Astrocyte (in vitro differentiated cells and primary cell): ENCODE measurements around the gene FBLN2. TPM values are rescaled to one million over a fixed set of nuclear protein-coding genes. Genes with fewer than 3 reads are reported as not detected.

Source experiments
- DNase-seq: peaks from one replicate; pipeline ENCODE4 v3.0.0-alpha.2; 2010; ENCODE audit warnings: low read depth
- FAIRE-seq: peaks from 2 replicates; lab custom pipeline; 2011; peaks lifted over from hg19 to GRCh38; lab: Jason Lieb, UNC
- H2AFZ ChIP-seq: 2 replicates; pipeline ENCODE4 v1.6.0; 2012; ENCODE audit warnings: low read depth, low read length, inconsistent platforms
- H3K27ac ChIP-seq: 2 replicates; pipeline ENCODE4 v1.5.1; 2011; ENCODE audit warnings: low read depth, low read length, inconsistent platforms
- H3K27me3 ChIP-seq: 2 replicates; pipeline ENCODE4 v1.6.0; 2011; ENCODE audit warnings: low read length, inconsistent platforms; ENCODE audit not compliant: insufficient read depth
- H3K36me3 ChIP-seq: 2 replicates; pipeline ENCODE4 v1.5.1; 2011; ENCODE audit warnings: low read length, inconsistent platforms; ENCODE audit not compliant: insufficient read depth
- H3K4me1 ChIP-seq: 2 replicates; pipeline ENCODE4 v1.5.1; 2011; ENCODE audit warnings: low read length, inconsistent platforms; ENCODE audit not compliant: insufficient read depth
- H3K4me2 ChIP-seq: 2 replicates; pipeline ENCODE4 v1.6.0; 2012; ENCODE audit warnings: low read length, inconsistent platforms
- H3K4me3 ChIP-seq: 2 replicates; pipeline ENCODE4 v1.5.1; 2011; ENCODE audit warnings: low read depth, mild to moderate bottlenecking, low read length, inconsistent platforms; ENCODE audit not compliant: insufficient read depth
- H3K79me2 ChIP-seq: 2 replicates; pipeline ENCODE4 v1.6.0; 2012; ENCODE audit warnings: mild to moderate bottlenecking, low read length, inconsistent platforms; ENCODE audit not compliant: insufficient read depth
- H3K9ac ChIP-seq: 2 replicates; pipeline ENCODE4 v1.6.0; 2012; ENCODE audit warnings: mild to moderate bottlenecking, low read length, inconsistent platforms
- H3K9me3 ChIP-seq: 2 replicates; pipeline ENCODE4 v1.5.1; 2012; ENCODE audit warnings: low read depth, mild to moderate bottlenecking, low read length, inconsistent platforms; ENCODE audit not compliant: insufficient read depth
- H4K20me1 ChIP-seq: 2 replicates; pipeline ENCODE4 v1.6.0; 2012; ENCODE audit warnings: low read length, inconsistent platforms; ENCODE audit not compliant: insufficient read depth
- H3K27ac Mint-ChIP-seq: one replicate; pipeline ENCODE4 v1.8.0; 2021; ENCODE audit warnings: mild to moderate bottlenecking, mixed read lengths; ENCODE audit not compliant: unreplicated experiment
- H3K27me3 Mint-ChIP-seq: one replicate; pipeline ENCODE4 v1.8.0; 2021; ENCODE audit warnings: low read depth, mixed read lengths; ENCODE audit not compliant: unreplicated experiment
- H3K36me3 Mint-ChIP-seq: one replicate; pipeline ENCODE4 v1.8.0; 2021; ENCODE audit warnings: low read depth, mixed read lengths; ENCODE audit not compliant: unreplicated experiment
- H3K4me1 Mint-ChIP-seq: one replicate; pipeline ENCODE4 v1.8.0; 2021; ENCODE audit warnings: low read depth, mixed read lengths; ENCODE audit not compliant: unreplicated experiment
- H3K4me3 Mint-ChIP-seq: one replicate; pipeline ENCODE4 v1.8.0; 2021; ENCODE audit warnings: mild to moderate bottlenecking, moderate library complexity, mixed read lengths; ENCODE audit not compliant: unreplicated experiment
- H3K9me3 Mint-ChIP-seq: one replicate; pipeline ENCODE4 v1.8.0; 2021; ENCODE audit warnings: mild to moderate bottlenecking, mixed read lengths; ENCODE audit not compliant: unreplicated experiment
- EZH2 ChIP-seq: IDR thresholded peaks from 2 replicates; pipeline ENCODE4 v1.6.1; 2012; ENCODE audit warnings: mild to moderate bottlenecking, low read length, inconsistent platforms; ENCODE audit not compliant: insufficient read depth
- total RNA-seq: library from RNA; stranded (reverse); gene quantifications from 2 replicates; pipeline ENCODE4 v1.2.1, GENCODE V29; 2021
- TF ChIP-seq, protein P1 (sequence below): IDR thresholded peaks from 2 replicates; pipeline ENCODE4 v1.5.1; 2011; ENCODE audit warnings: low read depth, mild to moderate bottlenecking, inconsistent platforms, low read length, moderate library complexity; ENCODE audit not compliant: insufficient read depth

Gene FBLN2
- total RNA-seq, 1 donor from 2014 or later, result 36.6 TPM

DNA sequence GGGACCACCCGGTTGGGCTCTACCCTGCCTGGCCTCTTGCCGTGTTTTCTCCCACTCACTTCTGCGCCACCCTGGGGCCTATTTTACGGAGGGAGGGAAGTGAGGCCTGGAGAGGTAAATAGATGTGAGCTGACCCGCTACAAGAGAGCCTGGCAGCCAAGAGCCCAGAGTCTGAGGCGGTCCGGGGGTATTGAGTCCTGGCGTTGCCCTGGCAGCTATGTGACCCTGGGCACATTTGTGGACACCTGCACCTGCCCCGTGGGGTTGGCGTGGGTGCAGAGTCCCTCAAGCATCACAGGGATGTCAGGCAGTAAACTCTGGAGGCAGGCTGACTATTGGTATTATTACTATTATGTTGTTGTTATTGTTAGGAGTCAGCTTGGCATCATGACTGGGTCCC, 85.7 kb downstream of the FBLN2 start:
- H3K79me2 ChIP-seq, result no peaks in the 10 kb centered on the region
- no peaks in the 10 kb centered on the region for H3K9me3 ChIP-seq
- no peak overlapping the region for H3K9ac ChIP-seq
- H3K9me3 Mint-ChIP-seq, result no peaks in the 10 kb centered on the region
- DNase-seq, result no peak
- peaks cover 3% of the 10 kb centered on the region for H3K27me3 ChIP-seq
- H3K36me3 Mint-ChIP-seq, result peaks cover 12% of the 10 kb centered on the region
- H3K4me3 ChIP-seq, result no peak overlapping the region
- H3K4me1 ChIP-seq, result no peaks in the 10 kb centered on the region
- no peak overlapping the region for H3K4me3 Mint-ChIP-seq
- H3K27me3 Mint-ChIP-seq, result peaks cover 49% of the 10 kb centered on the region
- FAIRE-seq, result no peak
- no peaks in the 10 kb centered on the region for H3K36me3 ChIP-seq
- H3K4me2 ChIP-seq, result no peak overlapping the region
- no peak overlapping the region for H2AFZ ChIP-seq
- H3K4me1 Mint-ChIP-seq, result no peaks in the 10 kb centered on the region
- TF ChIP-seq, protein P1, sequence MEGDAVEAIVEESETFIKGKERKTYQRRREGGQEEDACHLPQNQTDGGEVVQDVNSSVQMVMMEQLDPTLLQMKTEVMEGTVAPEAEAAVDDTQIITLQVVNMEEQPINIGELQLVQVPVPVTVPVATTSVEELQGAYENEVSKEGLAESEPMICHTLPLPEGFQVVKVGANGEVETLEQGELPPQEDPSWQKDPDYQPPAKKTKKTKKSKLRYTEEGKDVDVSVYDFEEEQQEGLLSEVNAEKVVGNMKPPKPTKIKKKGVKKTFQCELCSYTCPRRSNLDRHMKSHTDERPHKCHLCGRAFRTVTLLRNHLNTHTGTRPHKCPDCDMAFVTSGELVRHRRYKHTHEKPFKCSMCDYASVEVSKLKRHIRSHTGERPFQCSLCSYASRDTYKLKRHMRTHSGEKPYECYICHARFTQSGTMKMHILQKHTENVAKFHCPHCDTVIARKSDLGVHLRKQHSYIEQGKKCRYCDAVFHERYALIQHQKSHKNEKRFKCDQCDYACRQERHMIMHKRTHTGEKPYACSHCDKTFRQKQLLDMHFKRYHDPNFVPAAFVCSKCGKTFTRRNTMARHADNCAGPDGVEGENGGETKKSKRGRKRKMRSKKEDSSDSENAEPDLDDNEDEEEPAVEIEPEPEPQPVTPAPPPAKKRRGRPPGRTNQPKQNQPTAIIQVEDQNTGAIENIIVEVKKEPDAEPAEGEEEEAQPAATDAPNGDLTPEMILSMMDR, result no peak
- no peak for TF ChIP-seq EZH2
- H4K20me1 ChIP-seq, result no peaks in the 10 kb centered on the region
- no peak overlapping the region for H3K27ac ChIP-seq
- no peak overlapping the region for H3K27ac Mint-ChIP-seq

DNA sequence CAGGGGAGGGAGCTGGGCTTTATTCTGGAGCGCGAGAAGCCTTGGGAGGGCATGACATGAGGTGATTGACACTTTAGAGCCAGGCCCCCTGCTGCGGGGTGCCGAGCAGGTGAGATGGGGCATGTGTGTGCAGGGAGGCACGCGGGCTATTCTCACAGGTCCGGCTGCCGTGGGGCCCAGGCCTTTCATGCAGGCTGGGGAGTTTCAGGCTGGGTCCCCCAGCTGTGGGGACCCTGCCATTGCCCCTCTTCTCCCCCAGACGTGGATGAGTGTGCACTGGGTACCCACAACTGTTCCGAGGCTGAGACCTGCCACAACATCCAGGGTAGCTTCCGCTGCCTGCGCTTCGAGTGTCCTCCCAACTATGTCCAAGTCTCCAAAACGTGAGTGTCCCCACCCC, 87.3 kb downstream of the FBLN2 start:
- Histone ChIP-seq H3K79me2 (no peaks in the 10 kb centered on the region), H2AFZ (no peak overlapping the region), H4K20me1 (no peaks in the 10 kb centered on the region), H3K9ac (no peak overlapping the region), H3K4me2 (no peak overlapping the region), H3K9me3 (no peaks in the 10 kb centered on the region), H3K27ac (no peak overlapping the region), H3K4me1 (no peaks in the 10 kb centered on the region), H3K36me3 (no peaks in the 10 kb centered on the region), H3K4me3 (no peak overlapping the region), H3K27me3 (peaks cover 6% of the 10 kb centered on the region)
- H3K36me3 Mint-ChIP-seq, result peaks cover 8% of the 10 kb centered on the region
- peaks cover 55% of the 10 kb centered on the region for H3K27me3 Mint-ChIP-seq
- H3K27ac Mint-ChIP-seq, result no peak overlapping the region
- no peaks in the 10 kb centered on the region for H3K4me1 Mint-ChIP-seq
- no peak for FAIRE-seq
- no peaks in the 10 kb centered on the region for H3K9me3 Mint-ChIP-seq
- no peak overlapping the region for H3K4me3 Mint-ChIP-seq
- no peak for DNase-seq
- no peak for TF ChIP-seq EZH2
- TF ChIP-seq, protein P1, result no peak

DNA sequence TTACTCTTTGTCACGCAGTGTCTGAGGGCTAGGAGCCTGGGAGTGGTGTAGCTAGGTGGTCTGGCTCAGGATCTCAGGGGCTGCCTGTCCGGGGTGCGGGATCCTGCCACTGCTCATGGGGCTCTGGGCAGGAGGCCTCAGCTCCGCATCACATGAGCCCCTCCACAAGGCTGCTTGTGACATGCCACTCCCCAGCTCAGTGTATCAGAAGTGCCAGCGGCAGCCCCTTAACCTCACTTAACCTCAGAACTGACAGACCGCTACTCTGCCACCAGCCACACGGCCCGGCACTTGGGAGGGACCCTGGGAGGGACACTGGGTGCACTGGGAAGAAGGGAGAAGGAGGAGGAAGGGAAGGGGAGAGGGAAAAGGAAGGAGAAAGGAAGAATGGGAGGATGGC, 87.9 kb downstream of the FBLN2 start:
- Histone ChIP-seq H3K79me2 (no peaks in the 10 kb centered on the region), H3K4me3 (no peak overlapping the region), H3K36me3 (no peaks in the 10 kb centered on the region), H3K4me1 (no peaks in the 10 kb centered on the region), H2AFZ (no peak overlapping the region), H3K27ac (no peak overlapping the region), H3K9me3 (no peaks in the 10 kb centered on the region), H3K4me2 (no peak overlapping the region), H3K9ac (no peak overlapping the region), H3K27me3 (peaks cover 6% of the 10 kb centered on the region), H4K20me1 (no peaks in the 10 kb centered on the region)
- Mint-ChIP-seq H3K27me3 (peaks cover 55% of the 10 kb centered on the region), H3K36me3 (peaks cover 3% of the 10 kb centered on the region), H3K9me3 (no peaks in the 10 kb centered on the region), H3K4me1 (no peaks in the 10 kb centered on the region), H3K4me3 (no peak overlapping the region), H3K27ac (no peak overlapping the region)
- TF ChIP-seq, protein P1, result no peak
- TF ChIP-seq EZH2, result no peak
- FAIRE-seq (no peak), DNase-seq (no peak)
